KMS-11 (cell line): ENCODE data around the gene TBPL1.
A peak's percentile ranks its signal among the peaks of the same experiment; 100 is the strongest.

ENCODE experiments used
- H2AFZ ChIP-seq: fragments of 200-600 bp; sonication (generic); 2 replicates; pipeline ENCODE4 v1.6.1; 2016; ENCODE audit warnings: antibody characterized with exemption, mixed run types, low read depth
- H3K27ac ChIP-seq: fragments of 200-600 bp; sonication (generic); 2 replicates; pipeline ENCODE4 v1.6.1; 2016; ENCODE audit warnings: mild to moderate bottlenecking, mixed run types
- H3K27me3 ChIP-seq: fragments of 200-600 bp; sonication (generic); 2 replicates; pipeline ENCODE4 v1.6.1; 2017; ENCODE audit warnings: mild to moderate bottlenecking, low read depth, mixed run types, moderate library complexity; ENCODE audit not compliant: insufficient read depth
- H3K36me3 ChIP-seq: fragments of 200-600 bp; sonication (generic); 2 replicates; pipeline ENCODE4 v1.6.1; 2017; ENCODE audit warnings: mild to moderate bottlenecking, mixed run types; ENCODE audit not compliant: insufficient read depth
- H3K4me1 ChIP-seq: fragments of 200-600 bp; sonication (generic); 2 replicates; pipeline ENCODE4 v1.6.1; 2016; ENCODE audit warnings: mild to moderate bottlenecking, low read depth, mixed run types; ENCODE audit not compliant: poor library complexity, severe bottlenecking
- H3K4me2 ChIP-seq: fragments of 200-600 bp; sonication (generic); 2 replicates; pipeline ENCODE4 v1.7.0; 2016; ENCODE audit warnings: mild to moderate bottlenecking, mixed run types
- H3K4me3 ChIP-seq: fragments of 200-600 bp; sonication (generic); IDR thresholded peaks from 2 replicates; pipeline ENCODE4 v1.6.1; 2017; ENCODE audit warnings: low read depth, low read length, mixed read lengths; ENCODE audit not compliant: insufficient read depth
- H3K79me2 ChIP-seq: fragments of 200-600 bp; sonication (generic); 2 replicates; pipeline ENCODE4 v1.6.1; 2016; ENCODE audit warnings: low read depth, mixed run types; ENCODE audit not compliant: insufficient read depth
- H3K9ac ChIP-seq: fragments of 200-600 bp; sonication (generic); 2 replicates; pipeline ENCODE4 v1.6.1; 2016; ENCODE audit warnings: mild to moderate bottlenecking, mixed run types
- H4K20me1 ChIP-seq: fragments of 200-600 bp; sonication (generic); 2 replicates; pipeline ENCODE4 v1.6.1; 2016; ENCODE audit warnings: mild to moderate bottlenecking, mixed run types; ENCODE audit not compliant: insufficient read depth
- TF ChIP-seq, protein P1 (sequence below): fragments of 200-600 bp; sonication (generic); conservative IDR thresholded peaks from 2 replicates; pipeline ENCODE4 v1.6.1; 2017; ENCODE audit warnings: low read depth, mild to moderate bottlenecking, antibody characterized with exemption, low read length, moderate library complexity, mixed read lengths

Gene TBPL1

DNA sequence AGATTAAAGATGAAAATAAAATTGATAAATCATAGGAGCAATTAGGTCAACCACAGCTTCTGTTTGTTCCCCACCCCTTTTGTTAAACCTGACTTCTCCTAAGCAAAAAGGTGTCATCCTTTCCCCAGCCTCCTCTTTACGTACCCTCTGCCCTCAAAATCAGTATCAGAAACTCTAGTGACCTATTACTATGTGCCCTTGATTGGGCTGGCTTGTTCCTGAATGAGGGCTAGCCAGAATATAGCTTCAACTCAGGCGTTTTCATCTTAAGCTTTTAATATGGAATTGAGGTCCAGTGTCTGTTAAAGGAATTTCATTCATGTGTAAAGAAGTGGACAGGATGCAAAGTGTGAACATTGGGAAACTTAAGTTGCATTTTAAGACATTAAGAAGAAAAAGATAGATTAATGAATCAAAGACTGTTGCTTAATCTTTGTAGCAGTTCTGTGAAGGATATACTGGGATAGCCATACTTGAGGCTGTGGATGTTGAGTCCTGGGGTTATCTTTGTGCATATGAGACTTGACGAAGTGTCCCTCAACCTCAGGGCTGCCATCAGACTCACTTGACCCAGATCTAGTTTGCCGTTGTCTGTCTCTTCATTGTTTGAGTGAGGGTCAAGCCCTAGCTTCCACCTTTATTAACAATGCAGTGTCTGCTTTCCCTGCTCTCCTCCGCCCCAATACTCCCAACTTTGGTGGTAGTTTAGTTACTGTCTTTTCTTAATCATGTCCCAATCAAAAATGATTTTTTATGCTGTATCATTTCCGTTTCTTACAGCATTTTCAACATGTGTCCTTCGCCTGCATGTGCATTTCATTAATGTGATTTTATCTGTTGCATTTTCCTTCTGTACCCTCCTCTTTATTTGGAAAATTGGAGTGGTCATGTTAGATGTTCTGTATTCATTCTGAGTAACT, 1.9 kb downstream of the TBPL1 start:
- Histone ChIP-seq H3K27ac (no peak overlapping the region), H3K4me3 (no peak overlapping the region), H3K9ac (peak overlapping the region; percentile 53; the same call in 1 of the 2 replicates)

DNA sequence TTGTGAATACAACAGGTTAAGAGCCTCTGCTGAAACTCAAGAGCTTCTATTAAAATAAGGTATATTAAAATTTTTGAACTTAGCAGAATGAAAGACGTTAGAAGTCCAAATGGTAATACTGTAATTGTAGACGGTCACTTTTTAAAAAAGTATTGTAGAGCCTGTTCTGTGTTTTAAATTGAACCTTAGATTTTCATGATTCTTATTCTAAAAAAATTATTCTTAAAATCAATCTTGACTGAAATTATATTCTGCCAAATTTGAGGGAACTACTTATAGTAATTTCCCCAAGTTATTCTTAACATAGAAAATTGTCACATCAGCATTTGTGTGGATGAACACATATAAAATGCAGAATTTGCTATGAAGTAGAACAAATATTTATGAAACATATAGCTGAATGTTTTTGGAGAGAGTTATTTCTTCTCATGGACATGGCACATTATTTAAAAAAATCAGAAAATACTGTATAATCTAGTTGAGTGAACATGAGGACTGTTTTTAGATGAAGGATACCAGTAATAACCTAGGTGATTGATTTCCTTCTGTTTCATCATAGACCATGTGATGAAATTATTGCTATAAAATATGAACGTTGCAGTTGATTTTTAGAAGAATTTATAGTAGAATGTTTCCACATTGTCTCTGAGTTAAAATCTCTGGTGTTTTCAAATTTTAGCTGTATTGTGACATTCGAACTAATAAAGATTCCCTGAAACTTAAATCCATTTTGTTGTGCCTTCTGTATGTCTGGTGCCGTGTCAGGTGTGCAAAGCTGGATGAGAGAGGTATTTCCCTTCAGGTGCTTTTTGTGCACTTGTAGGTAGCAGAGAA, 2.8 kb downstream of the TBPL1 start:
- H3K27me3 ChIP-seq, result no peaks in the 10 kb centered on the region
- no peak overlapping the region for H3K27ac ChIP-seq
- TF ChIP-seq, protein P1, sequence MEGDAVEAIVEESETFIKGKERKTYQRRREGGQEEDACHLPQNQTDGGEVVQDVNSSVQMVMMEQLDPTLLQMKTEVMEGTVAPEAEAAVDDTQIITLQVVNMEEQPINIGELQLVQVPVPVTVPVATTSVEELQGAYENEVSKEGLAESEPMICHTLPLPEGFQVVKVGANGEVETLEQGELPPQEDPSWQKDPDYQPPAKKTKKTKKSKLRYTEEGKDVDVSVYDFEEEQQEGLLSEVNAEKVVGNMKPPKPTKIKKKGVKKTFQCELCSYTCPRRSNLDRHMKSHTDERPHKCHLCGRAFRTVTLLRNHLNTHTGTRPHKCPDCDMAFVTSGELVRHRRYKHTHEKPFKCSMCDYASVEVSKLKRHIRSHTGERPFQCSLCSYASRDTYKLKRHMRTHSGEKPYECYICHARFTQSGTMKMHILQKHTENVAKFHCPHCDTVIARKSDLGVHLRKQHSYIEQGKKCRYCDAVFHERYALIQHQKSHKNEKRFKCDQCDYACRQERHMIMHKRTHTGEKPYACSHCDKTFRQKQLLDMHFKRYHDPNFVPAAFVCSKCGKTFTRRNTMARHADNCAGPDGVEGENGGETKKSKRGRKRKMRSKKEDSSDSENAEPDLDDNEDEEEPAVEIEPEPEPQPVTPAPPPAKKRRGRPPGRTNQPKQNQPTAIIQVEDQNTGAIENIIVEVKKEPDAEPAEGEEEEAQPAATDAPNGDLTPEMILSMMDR, result no peak
- H2AFZ ChIP-seq, result no peak overlapping the region
- no peak overlapping the region for H3K9ac ChIP-seq
- H3K79me2 ChIP-seq, result peaks cover 60% of the 10 kb centered on the region; the same call in 1 of the 2 replicates
- peak overlapping the region; percentile 19; the same call in 1 of the 2 replicates for H3K4me2 ChIP-seq
- 0 out of 2 replicates have a peak, but pooled peaks cover 7% of the 10 kb centered on the region for H4K20me1 ChIP-seq
- peaks cover 50% of the 10 kb centered on the region for H3K4me1 ChIP-seq
- no peak overlapping the region for H3K4me3 ChIP-seq
- H3K36me3 ChIP-seq, result no peaks in the 10 kb centered on the region

More for the DNA sequence above, 1.9 kb downstream of the TBPL1 start:
- Histone ChIP-seq H3K79me2 (peaks cover 57% of the 10 kb centered on the region; the same call in 1 of the 2 replicates), H4K20me1 (0 out of 2 replicates have a peak, but pooled peaks cover 7% of the 10 kb centered on the region), H3K36me3 (no peaks in the 10 kb centered on the region), H3K4me1 (peaks cover 51% of the 10 kb centered on the region), H2AFZ (no peak overlapping the region), H3K27me3 (no peaks in the 10 kb centered on the region), H3K4me2 (peak overlapping the region; percentile 81; the same call in 1 of the 2 replicates)
- TF ChIP-seq, protein P1, result no peak

DNA sequence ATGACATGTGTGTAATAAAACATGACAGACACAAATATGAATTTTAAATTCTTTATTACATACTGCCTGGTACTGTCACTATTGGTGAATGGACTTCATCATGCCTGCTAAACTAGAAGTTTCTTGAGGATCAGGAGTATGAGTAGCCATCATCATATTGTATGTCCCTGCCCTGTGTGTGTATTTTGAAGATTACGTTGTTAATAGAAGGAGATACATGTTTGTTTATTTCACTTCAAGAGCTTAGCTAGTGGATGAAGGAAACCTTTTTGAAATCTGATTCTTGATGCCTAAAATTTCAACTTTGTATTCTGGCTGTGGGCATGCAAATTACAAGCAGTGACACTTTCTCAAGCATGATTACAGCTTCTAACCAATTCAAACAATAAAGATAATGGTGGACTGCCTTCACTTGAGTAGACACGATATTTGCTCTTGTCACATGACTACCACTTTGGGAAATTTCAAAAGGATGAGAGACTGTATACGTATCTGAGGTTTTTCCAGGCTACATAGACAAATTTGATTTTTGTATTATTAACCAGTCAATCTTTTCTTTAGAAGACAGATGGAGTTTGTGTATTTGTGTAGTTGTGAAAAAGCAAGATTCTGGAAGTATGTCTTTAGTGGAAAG, 3.5 kb downstream of the TBPL1 start:
- Histone ChIP-seq H2AFZ (no peak overlapping the region), H3K27ac (no peak overlapping the region), H3K36me3 (no peaks in the 10 kb centered on the region), H4K20me1 (0 out of 2 replicates have a peak, but pooled peaks cover 7% of the 10 kb centered on the region), H3K4me2 (no peak overlapping the region), H3K79me2 (peaks cover 63% of the 10 kb centered on the region; the same call in 1 of the 2 replicates), H3K4me1 (peaks cover 43% of the 10 kb centered on the region), H3K9ac (no peak overlapping the region), H3K27me3 (no peaks in the 10 kb centered on the region), H3K4me3 (no peak overlapping the region)
- TF ChIP-seq, protein P1, result no peak

DNA sequence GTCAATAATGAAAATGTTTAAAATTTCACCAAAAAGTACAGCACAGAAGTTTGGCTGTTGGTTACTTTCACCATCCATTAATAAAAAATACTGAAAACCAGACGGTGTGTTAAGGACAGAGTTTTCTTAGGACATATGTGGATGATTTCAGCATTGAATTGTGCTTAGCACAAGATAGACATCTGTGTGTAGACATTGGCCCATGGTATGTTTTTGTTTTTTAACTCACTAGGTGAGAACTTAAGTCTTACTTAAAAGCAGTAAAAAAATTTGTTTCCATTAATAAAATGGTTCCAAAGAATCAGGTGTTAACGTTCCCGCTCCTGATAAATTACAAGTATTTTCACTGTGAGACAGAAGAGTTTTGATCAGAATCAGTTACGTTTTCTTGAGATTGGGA, 4.2 kb downstream of the TBPL1 start:
- Histone ChIP-seq H3K9ac (no peak overlapping the region), H3K4me3 (no peak overlapping the region), H3K4me1 (peaks cover 41% of the 10 kb centered on the region), H4K20me1 (0 out of 2 replicates have a peak, but pooled peaks cover 7% of the 10 kb centered on the region), H3K36me3 (no peaks in the 10 kb centered on the region), H3K27ac (no peak overlapping the region), H2AFZ (no peak overlapping the region), H3K79me2 (peaks cover 70% of the 10 kb centered on the region; the same call in 1 of the 2 replicates), H3K27me3 (no peaks in the 10 kb centered on the region), H3K4me2 (no peak overlapping the region)
- TF ChIP-seq, protein P1, result no peak
